H1 (cell line): ENCODE results near the gene NMRK1. TPM values are rescaled to one million over a fixed set of nuclear protein-coding genes. Genes with fewer than 3 reads are reported as not detected.

ENCODE experiments used
- CBX8 ChIP-seq: fragments of 300-800, 300-1000 bp; sonication (generic); IDR thresholded peaks from 2 replicates; pipeline ENCODE4 v1.7.1; 2016; ENCODE audit warnings: low read depth, low read length, borderline replicate concordance
- SP2 ChIP-seq: IDR thresholded peaks from 2 replicates; pipeline ENCODE4 v1.6.1; 2012; ENCODE audit warnings: mild to moderate bottlenecking, low read length, inconsistent platforms
- TAF1 ChIP-seq: IDR thresholded peaks from 2 replicates; pipeline ENCODE4 v1.6.1; 2011; ENCODE audit warnings: mild to moderate bottlenecking, low read depth, low read length
- polyA plus RNA-seq, 7 experiments: library from polyadenylated mRNA; depleted of rRNA in 3 of 7; stranded (reverse) in 5 of 7; unstranded in 2 of 7; fragments of >200 nt in 5 of 7; fragments of 200-250 nt in 2 of 7; gene quantifications; 1 replicate in 5 of 7; 2 replicates in 1 of 7; 4 replicates in 1 of 7; pipeline versions ENCODE4 v1.2.1 to v1.2.3, GENCODE V29; 2011 to 2013; ENCODE audit warnings: missing spikeins in 2 of 7, mixed read lengths in 2 of 7
- total RNA-seq: library from RNA; stranded (reverse); fragmentation: NEBNext Ultra II Directional; extraction: Animal tissue kit (Norgen Biotek cat#: 25700); gene quantifications from 2 replicates; pipeline ENCODE4 v1.2.1, GENCODE V29; 2021

The NMRK1 gene
- total and polyA plus RNA-seq, 2 of the 8 experiments (the other 6 are each of a cell fraction or from before 2014, with no cell fraction given): 5.8 to 8.1 TPM

DNA sequence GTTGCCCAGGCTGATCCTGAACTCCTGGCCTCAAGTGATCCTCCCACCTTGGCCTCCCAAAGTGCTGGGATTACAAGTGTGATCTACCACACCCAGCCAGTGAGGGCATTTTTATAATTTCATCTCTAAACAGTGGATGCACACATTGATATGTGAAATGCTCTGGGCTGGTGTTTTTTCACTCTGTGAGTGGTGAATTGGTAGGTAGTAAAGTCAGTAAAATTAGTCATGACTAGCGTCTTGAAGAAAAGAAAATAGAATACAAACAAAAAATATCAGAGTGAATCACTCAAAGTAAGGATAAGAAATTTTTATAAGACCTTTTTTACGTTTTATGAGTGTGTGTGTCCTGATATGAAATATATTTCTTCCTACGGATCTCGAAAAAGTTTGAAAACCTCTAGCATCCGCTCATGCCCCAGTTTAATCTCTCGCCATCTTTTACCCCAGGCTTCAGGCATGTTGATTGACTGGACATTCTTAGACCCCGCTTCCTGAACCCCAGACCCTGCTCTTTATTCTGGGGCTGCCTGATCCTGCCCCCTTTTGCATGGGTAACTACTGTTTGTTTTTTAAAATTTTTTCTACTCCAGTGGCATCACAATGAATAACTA lies 14.3 kb upstream of the NMRK1 start (continued):
- no peak for TF ChIP-seq TAF1
- no peak for TF ChIP-seq CBX8
- no peak for TF ChIP-seq SP2
